Measurements from ENCODE around the gene ZFYVE28.

The ZFYVE28 gene

DNA sequence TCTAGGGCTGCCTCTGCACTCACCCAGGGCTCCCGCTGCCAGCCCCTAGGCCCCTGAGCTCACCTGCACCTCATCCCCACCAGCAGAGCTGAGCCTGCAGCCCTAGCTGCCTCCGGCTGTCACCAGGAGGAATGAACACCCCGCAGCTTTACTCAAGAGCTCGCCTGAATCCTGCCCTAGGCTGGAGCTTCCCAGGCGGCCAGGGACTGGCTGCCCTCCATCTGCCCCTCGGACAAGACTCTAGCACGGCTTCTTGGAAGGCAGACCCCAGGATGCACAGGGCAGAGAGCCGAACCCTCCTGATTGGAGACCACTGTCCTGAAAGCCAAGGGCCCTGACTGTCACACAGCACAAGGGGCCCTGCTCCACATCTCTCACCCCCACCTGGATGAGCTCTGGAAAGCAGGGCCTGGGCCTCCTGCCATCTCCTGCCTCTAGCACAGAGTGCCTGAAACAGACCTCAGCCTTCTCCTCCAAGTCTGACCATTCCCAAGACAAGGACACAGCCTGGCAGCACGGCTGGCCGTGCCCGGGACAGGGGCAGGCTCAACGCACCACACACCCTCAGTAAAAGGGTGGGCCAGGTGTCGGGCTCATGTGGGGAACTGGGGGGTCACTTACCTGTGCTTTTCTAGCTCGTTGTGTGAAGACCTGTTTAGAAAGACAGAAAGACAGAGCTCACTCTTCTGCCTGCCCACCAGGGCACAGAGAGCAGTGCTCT is 160.9 kb downstream of the ZFYVE28 start:
- no peak for DNase-seq (ENCODE audit: extremely low read depth, low read depth)
- TF ChIP-seq, protein P1, sequence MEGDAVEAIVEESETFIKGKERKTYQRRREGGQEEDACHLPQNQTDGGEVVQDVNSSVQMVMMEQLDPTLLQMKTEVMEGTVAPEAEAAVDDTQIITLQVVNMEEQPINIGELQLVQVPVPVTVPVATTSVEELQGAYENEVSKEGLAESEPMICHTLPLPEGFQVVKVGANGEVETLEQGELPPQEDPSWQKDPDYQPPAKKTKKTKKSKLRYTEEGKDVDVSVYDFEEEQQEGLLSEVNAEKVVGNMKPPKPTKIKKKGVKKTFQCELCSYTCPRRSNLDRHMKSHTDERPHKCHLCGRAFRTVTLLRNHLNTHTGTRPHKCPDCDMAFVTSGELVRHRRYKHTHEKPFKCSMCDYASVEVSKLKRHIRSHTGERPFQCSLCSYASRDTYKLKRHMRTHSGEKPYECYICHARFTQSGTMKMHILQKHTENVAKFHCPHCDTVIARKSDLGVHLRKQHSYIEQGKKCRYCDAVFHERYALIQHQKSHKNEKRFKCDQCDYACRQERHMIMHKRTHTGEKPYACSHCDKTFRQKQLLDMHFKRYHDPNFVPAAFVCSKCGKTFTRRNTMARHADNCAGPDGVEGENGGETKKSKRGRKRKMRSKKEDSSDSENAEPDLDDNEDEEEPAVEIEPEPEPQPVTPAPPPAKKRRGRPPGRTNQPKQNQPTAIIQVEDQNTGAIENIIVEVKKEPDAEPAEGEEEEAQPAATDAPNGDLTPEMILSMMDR (IDR thresholded peaks at IDR 0.05; ENCODE audit: low read depth, low read length), result no peak

DNA sequence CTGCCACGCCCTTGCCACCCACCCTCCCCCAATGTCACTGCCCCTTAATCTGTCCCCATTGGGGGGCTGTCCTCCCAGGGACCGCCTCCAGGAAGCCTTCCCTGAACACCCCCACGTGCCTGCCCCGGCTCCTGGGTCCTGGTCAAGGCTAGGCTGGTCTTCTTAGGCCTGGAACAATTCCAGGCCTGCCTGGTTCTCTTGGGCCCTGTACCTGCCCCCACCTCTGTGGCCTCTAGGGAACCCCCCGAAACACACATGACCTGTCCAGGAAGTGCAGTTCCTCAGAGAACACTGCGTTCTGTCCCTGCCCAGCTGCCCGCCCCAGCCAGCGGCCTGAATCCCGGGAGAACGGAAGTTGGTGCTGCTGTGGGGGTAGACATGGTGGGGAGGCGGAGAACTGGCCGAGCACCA is 161.7 kb downstream of the ZFYVE28 start:
- TF ChIP-seq, protein P1 (IDR thresholded peaks at IDR 0.05; ENCODE audit: low read depth, low read length), result no peak
- DNase-seq (ENCODE audit: extremely low read depth, low read depth), result no peak

DNA sequence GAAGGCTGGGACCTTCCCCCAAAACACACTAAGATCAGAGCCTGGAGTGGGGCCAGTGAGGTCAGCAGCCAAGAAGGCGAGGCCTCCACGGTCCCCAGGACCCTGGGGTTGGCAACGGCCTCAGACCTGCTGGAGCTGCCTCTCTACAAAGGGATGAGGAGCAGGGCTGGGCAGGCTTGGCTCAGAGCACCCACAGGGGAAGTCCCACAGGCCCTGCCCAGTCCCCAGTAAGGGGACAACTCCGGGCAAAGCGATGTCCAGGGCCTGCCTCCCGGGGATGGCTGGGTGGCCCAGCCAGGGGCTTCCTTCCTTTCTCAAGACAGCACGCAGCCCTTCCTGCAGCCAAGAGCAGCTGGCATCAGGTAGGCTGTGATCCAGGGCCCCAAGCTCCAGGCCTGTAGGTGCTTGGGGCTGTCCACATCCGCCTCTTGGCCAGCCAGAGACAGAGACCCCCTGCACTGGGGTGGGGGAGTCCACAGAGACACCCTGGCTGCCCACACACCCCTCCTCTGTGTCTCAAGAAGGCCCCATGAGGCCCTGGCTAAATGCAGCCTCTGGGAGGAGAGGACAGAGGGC is 162.2 kb downstream of the ZFYVE28 start:
- DNase-seq (ENCODE audit: extremely low read depth, low read depth), result no peak
- TF ChIP-seq, protein P1 (IDR thresholded peaks at IDR 0.05; ENCODE audit: low read depth, low read length), result no peak

DNA sequence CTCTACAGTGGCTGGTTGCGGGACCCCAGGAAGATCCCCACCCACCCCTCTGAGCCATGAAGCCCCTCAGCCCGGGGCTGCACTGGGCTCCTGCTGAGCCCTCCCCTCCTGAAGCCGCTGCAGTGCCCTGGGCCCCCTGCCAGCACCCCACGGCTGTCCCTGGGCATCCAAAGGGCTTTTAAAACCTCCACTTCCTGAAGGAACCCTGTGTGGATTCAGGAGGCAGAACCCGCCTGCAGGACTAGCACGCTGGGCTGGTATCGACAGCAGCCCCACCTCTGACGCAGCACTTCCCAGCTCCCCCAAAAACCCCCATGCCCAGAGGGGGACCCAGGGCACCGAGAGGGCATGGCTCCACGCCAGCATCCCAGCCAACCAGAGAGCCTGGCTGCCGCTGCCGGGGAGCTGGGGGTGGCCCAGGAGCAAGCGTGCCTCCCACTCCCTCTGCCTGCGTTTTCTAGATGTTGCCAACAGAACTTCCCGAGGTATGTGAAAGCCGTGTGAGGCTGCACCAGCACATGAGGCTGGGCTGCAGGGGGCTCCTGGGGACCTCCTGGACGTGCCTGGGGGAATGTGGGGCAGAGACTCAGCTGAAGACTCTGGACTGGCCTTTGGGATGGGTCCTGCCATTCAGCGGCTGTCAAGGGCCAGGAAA is 162.8 kb downstream of the ZFYVE28 start:
- DNase-seq (ENCODE audit: extremely low read depth, low read depth), result no peak
- TF ChIP-seq, protein P1 (IDR thresholded peaks at IDR 0.05; ENCODE audit: low read depth, low read length), result no peak

DNA sequence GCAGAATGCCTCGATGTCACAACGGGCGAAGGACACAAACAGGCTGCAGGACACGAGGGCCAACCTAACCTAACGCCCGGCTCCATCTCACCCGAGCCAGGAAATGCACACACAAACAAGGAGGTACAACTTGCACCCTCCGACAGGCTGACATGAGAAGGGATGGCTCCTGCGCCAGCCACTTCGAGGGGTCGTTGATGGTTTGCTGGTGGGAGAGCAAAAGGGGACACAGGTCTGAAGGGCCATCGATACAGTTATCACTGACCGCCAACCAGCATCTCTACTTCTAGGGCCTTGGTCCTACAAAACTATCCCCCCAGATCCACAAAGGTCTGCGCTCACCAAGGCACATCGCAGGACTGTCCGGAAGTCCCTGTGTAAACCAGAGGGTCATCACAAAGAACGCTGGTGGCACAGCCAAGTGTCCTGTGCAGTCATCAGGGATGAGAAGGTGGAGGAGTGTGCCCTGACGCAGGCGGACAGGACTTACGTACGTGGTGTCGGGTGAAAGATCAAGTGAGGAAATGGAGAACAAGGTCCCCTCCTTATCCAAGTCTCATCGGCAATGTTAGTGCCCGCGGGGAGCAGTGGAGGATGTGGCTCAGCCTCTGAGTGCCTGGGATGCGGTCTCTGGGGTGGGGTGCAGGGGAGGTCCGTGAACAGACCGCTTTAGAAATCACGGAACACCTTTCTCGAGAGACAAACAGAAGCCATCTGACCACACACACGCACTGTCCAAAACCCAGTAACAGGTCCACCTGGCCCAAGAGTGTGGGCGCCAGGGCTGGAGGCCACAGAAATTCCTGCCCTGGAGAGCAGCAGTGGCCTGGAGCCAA is 163.6 kb downstream of the ZFYVE28 start:
- TF ChIP-seq, protein P1 (IDR thresholded peaks at IDR 0.05; ENCODE audit: low read depth, low read length), result no peak
- no peak for DNase-seq (ENCODE audit: extremely low read depth, low read depth)

- TF ChIP-seq, protein P1 (IDR thresholded peaks at IDR 0.05; ENCODE audit: low read depth, low read length), result no peak
- no peak for DNase-seq (ENCODE audit: extremely low read depth, low read depth)
These were observed 165.0 kb downstream of the ZFYVE28 start for GRCh38 chr4:2253160-2254084.

Data from AG09319 (cell line).